Ascending aorta (tissue), 2 donors: ENCODE measurements around the gene TTC22. TPM values are rescaled to one million over a fixed set of nuclear protein-coding genes. Genes with fewer than 3 reads are reported as not detected.

Experiments
- DNase-seq, 2 donors: peaks; one replicate each; pipeline ENCODE4 v3.0.0-alpha.2; 2019; ENCODE audit warnings: low spot score in 2 of 2
- H3K27ac ChIP-seq, 2 donors: fragments of 200-600 bp; sonication (generic); one replicate each; pipeline ENCODE4 v1.5.1; 2016 to 2017; ENCODE audit warnings: mild to moderate bottlenecking in 1 of 2
- H3K27me3 ChIP-seq: fragments of 200-600 bp; sonication (generic); one replicate; pipeline ENCODE4 v1.5.1; 2017
- H3K36me3 ChIP-seq, 2 donors: fragments of 200-600 bp; sonication (generic); one replicate each; pipeline ENCODE4 v1.5.1; 2016
- H3K4me1 ChIP-seq, 2 donors: fragments of 200-600 bp; sonication (generic); one replicate each; pipeline ENCODE4 v1.5.1; 2016 to 2017; ENCODE audit warnings: mild to moderate bottlenecking in 1 of 2
- H3K4me3 ChIP-seq, 2 donors: fragments of 200-600 bp; sonication (generic); one replicate each; pipeline ENCODE4 v1.5.1; 2016 to 2017; ENCODE audit warnings: mild to moderate bottlenecking in 1 of 2
- H3K9me3 ChIP-seq, 2 donors: fragments of 200-600 bp; sonication (generic); one replicate each; pipeline ENCODE4 v1.5.1; 2016
- CTCF ChIP-seq, 3 experiments: fragments of 200-600 bp in 2 of 3; fragments of 450-650 bp in 1 of 3; sonication (generic) in 2 of 3; IDR thresholded peaks; one replicate each; pipeline ENCODE4 v1.5.1; 2016 to 2019; ENCODE audit warnings: antibody characterized with exemption in 3 of 3, mild to moderate bottlenecking in 1 of 3, moderate library complexity in 1 of 3
- intact Hi-C: fragments of 100-400 bp; cut with DNase I; formaldehyde crosslinking; loops from one replicate; pipeline ENCODE4 v1.15.1; 2023
- total RNA-seq: library from RNA; depleted of rRNA; stranded (reverse); fragments of >200 nt; gene quantifications from one replicate; pipeline ENCODE4 v1.1.0, GENCODE V29; 2016

TTC22 gene
- total RNA-seq, 1 donor from 2014 or later: not detected

GRCh38 chr1:54774820-54775498, 26.2 kb downstream of the TTC22 start:
- Histone ChIP-seq H3K27ac (no peak overlapping the region), H3K4me1 (no peaks in the 10 kb centered on the region), H3K36me3 (no peaks in the 10 kb centered on the region), H3K4me3 (no peak overlapping the region), H3K27me3 (no peaks in the 10 kb centered on the region), H3K9me3 (no peaks in the 10 kb centered on the region)
- intact Hi-C loops: no loop called here
- no peak for DNase-seq
- TF ChIP-seq CTCF (IDR thresholded peaks at IDR 0.05): no peak

- no peak overlapping the region for H3K27ac ChIP-seq
- intact Hi-C loops: no loop called here
Observed at GRCh38 chr1:54772951-54773350, 28.2 kb downstream of the TTC22 start.

GRCh38 chr1:54768093-54768492, 33.0 kb downstream of the TTC22 start:
- TF ChIP-seq CTCF (IDR thresholded peaks at IDR 0.05): no peak
- Histone ChIP-seq H3K4me1 (peaks cover 4 to 5% of the 10 kb centered on the region in 2 donors), H3K27ac (no peak overlapping the region), H3K36me3 (no peaks in the 10 kb centered on the region), H3K4me3 (no peak overlapping the region), H3K9me3 (no peaks in the 10 kb centered on the region), H3K27me3 (no peaks in the 10 kb centered on the region)
- intact Hi-C loops: loop anchor here (10.0 kb wide), 4 partner anchors 183 to 1543 kb away; partner anchors contain the start of genes CZIB, IFT25 and LRRC42
- DNase-seq: no peak

More at GRCh38 chr1:54772951-54773350, 28.2 kb downstream of the TTC22 start:
- Histone ChIP-seq H3K4me1 (no peaks in the 10 kb centered on the region), H3K27me3 (no peaks in the 10 kb centered on the region), H3K4me3 (no peak overlapping the region), H3K36me3 (no peaks in the 10 kb centered on the region), H3K9me3 (no peaks in the 10 kb centered on the region)
- DNase-seq: no peak
- no peak for TF ChIP-seq CTCF (IDR thresholded peaks at IDR 0.05)

- Histone ChIP-seq H3K9me3 (no peaks in the 10 kb centered on the region), H3K27ac (no peak overlapping the region), H3K36me3 (no peaks in the 10 kb centered on the region), H3K4me1 (peaks cover 4 to 5% of the 10 kb centered on the region in 2 donors), H3K27me3 (no peaks in the 10 kb centered on the region), H3K4me3 (no peak overlapping the region)
- no peak for DNase-seq
- intact Hi-C loops: loop anchor here (10.0 kb wide), 4 partner anchors 183 to 1543 kb away; partner anchors contain the start of genes CZIB, IFT25 and LRRC42
- TF ChIP-seq CTCF (IDR thresholded peaks at IDR 0.05): no peak
Observed at GRCh38 chr1:54767526-54767925, 33.6 kb downstream of the TTC22 start.

GRCh38 chr1:54766726-54767125, 34.4 kb downstream of the TTC22 start:
- Histone ChIP-seq H3K36me3 (no peaks in the 10 kb centered on the region), H3K9me3 (no peaks in the 10 kb centered on the region), H3K4me1 (peaks cover 4 to 5% of the 10 kb centered on the region in 2 donors), H3K27ac (no peak overlapping the region), H3K4me3 (no peak overlapping the region), H3K27me3 (no peaks in the 10 kb centered on the region)
- no peak for TF ChIP-seq CTCF (IDR thresholded peaks at IDR 0.05)
- intact Hi-C loops: loop anchor here (10.0 kb wide), 4 partner anchors 182 to 1542 kb away; partner anchors contain the start of genes CZIB, IFT25 and LRRC42
- DNase-seq: no peak
